ENCODE measurements around the gene LRRC32. TPM values are rescaled to one million over a fixed set of nuclear protein-coding genes. Genes with fewer than 3 reads are reported as not detected.

LRRC32 gene
- total and polyA plus RNA-seq, 10 of the 15 experiments (the other 5 are each of a cell fraction or from before 2014, with no cell fraction given) = 0.56 to 20.8 (median 7.4) TPM

DNA sequence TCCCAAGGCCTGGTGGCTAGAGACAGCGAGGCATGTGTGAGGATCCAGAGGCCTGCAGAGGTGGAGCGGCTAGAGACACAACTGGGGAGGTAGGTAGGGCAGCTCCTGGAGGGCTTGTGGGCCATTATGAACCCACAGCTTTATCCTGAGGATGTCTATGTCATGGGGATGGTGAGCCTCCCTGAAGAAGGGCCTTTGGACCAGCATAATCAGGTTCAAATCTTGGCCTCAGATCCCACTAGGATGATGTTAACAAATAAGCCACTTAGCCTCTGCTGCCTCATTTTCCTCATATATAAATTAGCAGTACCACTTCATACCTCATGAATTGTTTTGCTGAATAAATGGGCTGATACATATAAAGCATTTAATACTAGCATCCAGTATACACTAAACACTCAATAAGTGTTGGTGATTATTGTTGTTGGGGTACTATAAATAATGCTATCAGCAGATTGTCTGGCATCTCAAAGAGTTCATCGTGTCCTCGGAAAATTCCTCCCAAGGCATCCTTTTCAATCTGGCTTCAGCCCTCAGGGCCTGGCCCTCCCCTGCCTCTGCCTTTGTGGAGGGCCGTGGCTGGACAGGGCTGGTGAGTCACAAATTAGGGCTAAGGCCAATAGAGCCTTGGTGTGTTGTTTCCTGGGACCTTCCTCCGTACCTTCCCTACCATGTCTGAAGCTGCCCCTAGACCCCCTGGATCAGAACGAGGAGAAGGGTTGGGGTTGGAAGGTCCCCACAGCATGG, 30.9 kb upstream of the LRRC32 start:
- Histone ChIP-seq H3K4me3 (no peak overlapping the region), H3K27ac (ENCODE audit: control insufficient read depth, insufficient read depth) (no peak overlapping the region), H4K20me1 (ENCODE audit: control insufficient read depth, insufficient read depth) (no peaks in the 10 kb centered on the region), H2AFZ (ENCODE audit: control insufficient read depth, low read depth, low read length) (no peak overlapping the region), H3K4me2 (ENCODE audit: control insufficient read depth, insufficient read depth) (no peak overlapping the region), H3K9me3 (replicated peaks; ENCODE audit: control insufficient read depth, insufficient read depth, low read length) (no peaks in the 10 kb centered on the region), H3K79me2 (ENCODE audit: control insufficient read depth, insufficient read depth, low read length) (no peaks in the 10 kb centered on the region), H3K9ac (ENCODE audit: control insufficient read depth, insufficient read depth, low read length) (no peak overlapping the region), H3K4me1 (ENCODE audit: control insufficient read depth, insufficient read depth, low read length) (no peaks in the 10 kb centered on the region), H3K36me3 (ENCODE audit: control insufficient read depth in 2 of 2, insufficient read depth in 2 of 2, low read length in 1 of 2) (no peaks in the 10 kb centered on the region), H3K27me3 (replicated peaks in 1 of 2; ENCODE audit: control insufficient read depth in 2 of 2, insufficient read depth in 2 of 2, low read length in 1 of 2) (no peaks in the 10 kb centered on the region)
- DNase-seq (ENCODE audit: low read depth, low spot score) (no peak), ATAC-seq (no peak), FAIRE-seq (no peak)
- WGBS (ENCODE audit: insufficient coverage, insufficient replicate concordance, low lambda C conversion rate, missing lambda C conversion rate) = 39% methylated on average over 7 of the region's 7 CpGs
- intact Hi-C loops (cut with micrococcal nuclease; ENCODE audit: unreplicated experiment) (no loop called here), in situ Hi-C loops (cut with MboI) (no loop called here)
- CTCF ChIA-PET = interaction anchor here (1.1 kb wide), 1 partner anchor 20 kb away, joined by 3 read pairs; no protein-coding TSS in a partner anchor
- no TSS peak for BruUV-seq (replicated peaks)
- SMC1A ChIA-PET (ENCODE audit: uncharacterized antibody, unreplicated experiment) = no interaction called here
- RAD21 ChIA-PET (ENCODE audit: unreplicated experiment) = no interaction called here
- POLR2A ChIA-PET = interaction anchor here (0.8 kb wide), 1 partner anchor 151 kb away, joined by 3 read pairs; no protein-coding TSS in a partner anchor
- TF ChIP-seq SMAD1 (IDR thresholded peaks at IDR 0.05; ENCODE audit: low read depth, partially characterized antibody) (no peak), LARP7 (IDR thresholded peaks at IDR 0.05) (no peak), E2F4 (IDR thresholded peaks at IDR 0.05; ENCODE audit: low read depth, low read length) (no peak), BRCA1 (IDR thresholded peaks at IDR 0.05; ENCODE audit: low read depth, low read length) (no peak), ZBTB40 (IDR thresholded peaks at IDR 0.05; ENCODE audit: borderline replicate concordance) (no peak), BCL11A (IDR thresholded peaks at IDR 0.05; ENCODE audit: low read depth, low read length) (no peak), JUNB (IDR thresholded peaks at IDR 0.05) (no peak), IRF5 (IDR thresholded peaks at IDR 0.05; ENCODE audit: borderline replicate concordance) (no peak), EGR1 (IDR thresholded peaks at IDR 0.05; ENCODE audit: borderline replicate concordance in 1 of 2, low read depth in 2 of 2, low read length in 2 of 2) (no peak)
- TF ChIP-seq, protein P1, sequence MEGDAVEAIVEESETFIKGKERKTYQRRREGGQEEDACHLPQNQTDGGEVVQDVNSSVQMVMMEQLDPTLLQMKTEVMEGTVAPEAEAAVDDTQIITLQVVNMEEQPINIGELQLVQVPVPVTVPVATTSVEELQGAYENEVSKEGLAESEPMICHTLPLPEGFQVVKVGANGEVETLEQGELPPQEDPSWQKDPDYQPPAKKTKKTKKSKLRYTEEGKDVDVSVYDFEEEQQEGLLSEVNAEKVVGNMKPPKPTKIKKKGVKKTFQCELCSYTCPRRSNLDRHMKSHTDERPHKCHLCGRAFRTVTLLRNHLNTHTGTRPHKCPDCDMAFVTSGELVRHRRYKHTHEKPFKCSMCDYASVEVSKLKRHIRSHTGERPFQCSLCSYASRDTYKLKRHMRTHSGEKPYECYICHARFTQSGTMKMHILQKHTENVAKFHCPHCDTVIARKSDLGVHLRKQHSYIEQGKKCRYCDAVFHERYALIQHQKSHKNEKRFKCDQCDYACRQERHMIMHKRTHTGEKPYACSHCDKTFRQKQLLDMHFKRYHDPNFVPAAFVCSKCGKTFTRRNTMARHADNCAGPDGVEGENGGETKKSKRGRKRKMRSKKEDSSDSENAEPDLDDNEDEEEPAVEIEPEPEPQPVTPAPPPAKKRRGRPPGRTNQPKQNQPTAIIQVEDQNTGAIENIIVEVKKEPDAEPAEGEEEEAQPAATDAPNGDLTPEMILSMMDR (IDR thresholded peaks at IDR 0.05 in 2 of 3, conservative IDR thresholded peaks at IDR 0.05 in 1 of 3; ENCODE audit: control insufficient read depth in 2 of 3, extremely low read depth in 1 of 3, insufficient read depth in 1 of 3, low read depth in 3 of 3, low read length in 3 of 3) = no peak
- TF ChIP-seq, protein P2, sequence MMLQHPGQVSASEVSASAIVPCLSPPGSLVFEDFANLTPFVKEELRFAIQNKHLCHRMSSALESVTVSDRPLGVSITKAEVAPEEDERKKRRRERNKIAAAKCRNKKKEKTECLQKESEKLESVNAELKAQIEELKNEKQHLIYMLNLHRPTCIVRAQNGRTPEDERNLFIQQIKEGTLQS (IDR thresholded peaks at IDR 0.05; ENCODE audit: borderline replicate concordance, extremely low read depth, low read depth, low read length) = no peak
